HepG2 (cell line): ENCODE measurements around the gene MFRP. TPM values are rescaled to one million over a fixed set of nuclear protein-coding genes. Genes with fewer than 3 reads are reported as not detected.

Experiments
- ATAC-seq: fragments of 200-7000 bp; cut with Tn5 transposase; 3 replicates; pipeline ENCODE4 v1.9.1; 2020; ENCODE audit warnings: mild to moderate bottlenecking, moderate library complexity
- BruUV-seq: library from RNA; stranded (reverse); fragments of 400-500 nt; replicated peaks from 2 replicates; lab custom pipeline; 2021; lab: Mats Ljungman, UMichigan
- CTCF ChIA-PET: fragments of 300-600 bp; formaldehyde crosslinking; extraction: SDS; loops from one replicate; lab custom pipeline; 2021; ENCODE audit warnings: low total read pairs, inconsistent platforms, low intra/inter-chr PET ratio; lab: Yijun Ruan, JAX
- POLR2A ChIA-PET: fragments of 350-600 bp; sonication (Branson Sonifier 250); formaldehyde crosslinking; loops from one replicate; lab custom pipeline; 2020; ENCODE audit warnings: antibody characterized with exemption, inconsistent platforms; lab: Yijun Ruan, JAX
- DNase-seq: peaks from one replicate; pipeline ENCODE4 v3.0.0-alpha.2; 2015; ENCODE audit warnings: low spot score
- FAIRE-seq: peaks from 3 replicates; lab custom pipeline; 2011; peaks lifted over from hg19 to GRCh38; lab: Jason Lieb, UNC
- H2AFZ ChIP-seq: one replicate; pipeline ENCODE4 v1.6.1; 2011; ENCODE audit warnings: low read length, inconsistent platforms
- H3K27ac ChIP-seq: fragments of 300-600 bp; 3 replicates; pipeline ENCODE4 v1.8.0; 2011; ENCODE audit warnings: mixed run types, mild to moderate bottlenecking, mixed read lengths, low read length, inconsistent platforms; ENCODE audit not compliant: insufficient read depth; ENCODE audit errors: extremely low read length
- H3K27me3 ChIP-seq, 2 experiments: fragments of 200-600 bp in 1 of 2; 2 replicates in 1 of 2; 3 replicates in 1 of 2; pipeline versions ENCODE4 v1.6.0 to v1.8.0; 2011; ENCODE audit warnings: low read length in 2 of 2, mild to moderate bottlenecking in 2 of 2, moderate library complexity in 2 of 2, inconsistent platforms in 1 of 2; ENCODE audit not compliant: insufficient read depth in 2 of 2, control insufficient read depth in 1 of 2
- H3K36me3 ChIP-seq, 2 experiments: fragments of 200-600 bp in 1 of 2; replicated peaks in 1 of 2; 2 replicates in 1 of 2; 3 replicates in 1 of 2; pipeline versions ENCODE4 v1.5.1 to v1.8.0; 2011; ENCODE audit warnings: low read length in 2 of 2, inconsistent platforms in 1 of 2; ENCODE audit not compliant: insufficient read depth in 2 of 2, control insufficient read depth in 1 of 2
- H3K4me1 ChIP-seq: 2 replicates; pipeline ENCODE4 v1.5.1; 2012; ENCODE audit warnings: low read length, inconsistent platforms; ENCODE audit not compliant: insufficient read depth
- H3K4me2 ChIP-seq: 2 replicates; pipeline ENCODE4 v1.6.0; 2011; ENCODE audit warnings: low read depth, low read length, inconsistent platforms
- H3K4me3 ChIP-seq, 3 experiments: fragments of 200-600 bp in 1 of 3; sonication (generic), shearing (Covaris generic) in 1 of 3; replicated peaks in 1 of 3; 2 replicates each; pipeline ENCODE4 v1.5.1; 2011 to 2016; ENCODE audit warnings: low read length in 3 of 3, inconsistent platforms in 2 of 3, low read depth in 2 of 3, mild to moderate bottlenecking in 2 of 3, control low read depth in 1 of 3, mixed read lengths in 1 of 3; ENCODE audit not compliant: insufficient read depth in 1 of 3
- H3K79me2 ChIP-seq: one replicate; pipeline ENCODE4 v1.6.1; 2011; ENCODE audit warnings: low read length, inconsistent platforms; ENCODE audit not compliant: insufficient read depth
- H3K9ac ChIP-seq: 2 replicates; pipeline ENCODE4 v1.6.0; 2011; ENCODE audit warnings: mild to moderate bottlenecking, low read depth, low read length, inconsistent platforms; ENCODE audit not compliant: insufficient read depth
- H3K9me3 ChIP-seq: 2 replicates; pipeline ENCODE4 v1.5.1; 2012; ENCODE audit warnings: mild to moderate bottlenecking, low read length
- H4K20me1 ChIP-seq: 2 replicates; pipeline ENCODE4 v1.6.0; 2011; ENCODE audit warnings: inconsistent platforms, mild to moderate bottlenecking, low read length, moderate library complexity; ENCODE audit not compliant: insufficient read depth
- MEIS2 ChIP-seq: sonication (generic); formaldehyde crosslinking; IDR thresholded peaks from 2 replicates; pipeline ENCODE4 v1.9.0; 2021; ENCODE audit warnings: mild to moderate bottlenecking, missing genetic modification reagents
- ZNF317 ChIP-seq: sonication (generic); formaldehyde crosslinking; IDR thresholded peaks from 2 replicates; pipeline ENCODE4 v1.5.0; 2020; ENCODE audit warnings: mild to moderate bottlenecking, missing genetic modification reagents
- WGBS: methylation state at CpG from one replicate; pipeline ENCODE4 v1.1.6; 2017; ENCODE audit warnings: low lambda C conversion rate; 5-methylcytosine and 5-hydroxymethylcytosine counted together
- in situ Hi-C: cut with HindIII; loops from 2 replicates; pipeline ENCODE4 v1.10.0; 2017; ENCODE audit warnings: low pct_unique_long_range_greater_than_20kb; ENCODE audit not compliant: extremely low pct_ligation_motif_present
- intact Hi-C: fragments of 100-400 bp; cut with micrococcal nuclease; formaldehyde crosslinking; loops from one replicate; pipeline ENCODE4 v1.10.0; 2022; ENCODE audit not compliant: unreplicated experiment
- microRNA-seq: library from miRNA; unstranded; fragments of <30 nt; microRNA quantifications from one replicate; pipeline ENCODE4, GENCODE V29; 2020
- polyA plus RNA-seq, 8 experiments: library from polyadenylated mRNA; depleted of rRNA in 3 of 8; stranded (reverse) in 7 of 8; unstranded in 1 of 8; fragments of >200 nt; fragmentation: Illumina TruSeq in 4 of 8; extraction: Trizol in 4 of 8; gene quantifications; 2 replicates each; pipeline versions ENCODE4 v1.2.1 to v1.2.3, GENCODE V29; 2011 to 2016; ENCODE audit warnings: low read depth in 4 of 8, missing spikeins in 1 of 8, mixed read lengths in 1 of 8; ENCODE audit not compliant: insufficient read depth in 1 of 8
- small RNA-seq, 3 experiments: library from RNA; depleted of rRNA; stranded (forward); fragments of <200 nt; gene quantifications; one replicate each; pipeline ENCODE3, GENCODE V24; 2012; ENCODE audit warnings: low read depth in 2 of 3, low replicate concordance in 1 of 3; ENCODE audit not compliant: insufficient read length in 3 of 3, insufficient read depth in 2 of 3
- total RNA-seq, 5 experiments: library from RNA; depleted of rRNA; stranded (reverse); fragments of >200 nt; fragmentation: Illumina TruSeq; extraction: Trizol; gene quantifications; 2 replicates each; pipeline ENCODE4 v1.2.3, GENCODE V29; 2016; ENCODE audit warnings: low read depth in 1 of 5

The MFRP gene
- total and polyA plus RNA-seq, 2 of the 13 experiments (the other 11 are each of a cell fraction or from before 2014, with no cell fraction given): not detected

- Histone ChIP-seq H3K9me3 (no peaks in the 10 kb centered on the region), H3K9ac (no peak overlapping the region), H3K27ac (no peak overlapping the region), H4K20me1 (no peaks in the 10 kb centered on the region), H2AFZ (no peak overlapping the region), H3K27me3 (no peaks in the 10 kb centered on the region), H3K36me3 (peaks cover 1 to 22% of the 10 kb centered on the region in 2 experiments; a peak in 3 of 5 replicates), H3K4me2 (no peak overlapping the region), H3K4me1 (no peaks in the 10 kb centered on the region), H3K79me2 (no peaks in the 10 kb centered on the region), H3K4me3 (no peak overlapping the region)
- ATAC-seq (no peak), FAIRE-seq (no peak), DNase-seq (no peak)
- ChIA-PET POLR2A (no interaction called here), CTCF (no interaction called here)
- 98% methylated on average over 10 of the region's 10 CpGs for WGBS
- in situ Hi-C loops: no loop called here
- BruUV-seq: no TSS peak
- TF ChIP-seq MEIS2 (CRISPR knock-in tag): no peak
- TF ChIP-seq ZNF317 (CRISPR knock-in tag): peak; percentile 100
- intact Hi-C loops: no loop called here
Observed at GRCh38 chr11:119290894-119291497, 55.5 kb downstream of the MFRP start.

Small RNAs within 50 kb of the gene (microRNA-seq; reads per million reads assigned to microRNA genes)
- not detected for gene MIR6756

Small RNAs within 50 kb of the gene (small RNA-seq; reads per million reads assigned to genes)
- gene RF01225 (0 reads per million in 3 experiments), gene RNU6-262P (0 reads per million in 3 experiments)

Other genes with a start within 250 kb of the MFRP start
- 15.1 and 37.6 TPM in 2 replicates for gene DPAGT1, start 244.9 kb downstream of the MFRP start, total RNA-seq (2016; rRNA removed; fragmentation: Illumina TruSeq; extraction: Trizol)
- 63.9 and 70.7 TPM in 2 replicates for gene DPAGT1, start 244.9 kb downstream of the MFRP start, polyA plus RNA-seq (2011; rRNA removed)
- 1.2 and 3.7 TPM in 2 replicates for gene C2CD2L, start 239.4 kb downstream of the MFRP start, total RNA-seq (2016; rRNA removed; fragmentation: Illumina TruSeq; extraction: Trizol)
- 5.5 and 6.0 TPM in 2 replicates for gene C2CD2L, start 239.4 kb downstream of the MFRP start, polyA plus RNA-seq (2011; rRNA removed)
- gene HINFP, start 225.1 kb downstream of the MFRP start, total RNA-seq (2016; rRNA removed; fragmentation: Illumina TruSeq; extraction: Trizol): 13.3 and 15.1 TPM in 2 replicates
- 21.4 and 27.5 TPM in 2 replicates for gene HINFP, start 225.1 kb downstream of the MFRP start, polyA plus RNA-seq (2011; rRNA removed)
- gene ABCG4, start 197.7 kb downstream of the MFRP start, total RNA-seq (2016; rRNA removed; fragmentation: Illumina TruSeq; extraction: Trizol): not detected in 2 replicates
- gene ABCG4, start 197.7 kb downstream of the MFRP start, polyA plus RNA-seq (2011; rRNA removed): not detected in 2 replicates
- 6.8 and 11.0 TPM in 2 replicates for gene NLRX1, start 178.0 kb downstream of the MFRP start, total RNA-seq (2016; rRNA removed; fragmentation: Illumina TruSeq; extraction: Trizol)
- 8.7 and 11.6 TPM in 2 replicates for gene NLRX1, start 178.0 kb downstream of the MFRP start, polyA plus RNA-seq (2011; rRNA removed)
- gene NHERF4, start 161.2 kb downstream of the MFRP start, total RNA-seq (2016; rRNA removed; fragmentation: Illumina TruSeq; extraction: Trizol): 0.24 TPM in 1 of 2 replicates, not detected in the other
- 0.12 and 0.38 TPM in 2 replicates for gene NHERF4, start 161.2 kb downstream of the MFRP start, polyA plus RNA-seq (2011; rRNA removed)
- 7.4 and 11.0 TPM in 2 replicates for gene CBL, start 140.4 kb downstream of the MFRP start, total RNA-seq (2016; rRNA removed; fragmentation: Illumina TruSeq; extraction: Trizol)
- gene CBL, start 140.4 kb downstream of the MFRP start, polyA plus RNA-seq (2011; rRNA removed): 5.5 and 6.6 TPM in 2 replicates
- 5.9 and 15.2 TPM in 2 replicates for gene MCAM, start 29.6 kb downstream of the MFRP start, total RNA-seq (2016; rRNA removed; fragmentation: Illumina TruSeq; extraction: Trizol)
- gene MCAM, start 29.6 kb downstream of the MFRP start, polyA plus RNA-seq (2011; rRNA removed): 12.1 and 18.6 TPM in 2 replicates
- gene RNF26, start 12.2 kb downstream of the MFRP start, total RNA-seq (2016; rRNA removed; fragmentation: Illumina TruSeq; extraction: Trizol): 11.9 and 20.8 TPM in 2 replicates
- gene RNF26, start 12.2 kb downstream of the MFRP start, polyA plus RNA-seq (2011; rRNA removed): 26.3 and 28.8 TPM in 2 replicates
- 0.77 and 1.2 TPM in 2 replicates for gene C1QTNF5, start 5.8 kb downstream of the MFRP start, total RNA-seq (2016; rRNA removed; fragmentation: Illumina TruSeq; extraction: Trizol)
- gene C1QTNF5, start 5.8 kb downstream of the MFRP start, polyA plus RNA-seq (2011; rRNA removed): 0.86 TPM in 2 replicates
- gene USP2, start 35.0 kb upstream of the MFRP start, total RNA-seq (2016; rRNA removed; fragmentation: Illumina TruSeq; extraction: Trizol): 6.0 and 7.2 TPM in 2 replicates
- gene USP2, start 35.0 kb upstream of the MFRP start, polyA plus RNA-seq (2011; rRNA removed): 2.5 and 3.2 TPM in 2 replicates
- not detected in 2 replicates for gene THY1, start 76.5 kb upstream of the MFRP start, total RNA-seq (2016; rRNA removed; fragmentation: Illumina TruSeq; extraction: Trizol)
- not detected in 2 replicates for gene THY1, start 76.5 kb upstream of the MFRP start, polyA plus RNA-seq (2011; rRNA removed)